IPS DF 6.9 (cell line): ENCODE data around the gene MYBPH.

Experiments
- DNase-seq: peaks from one replicate; pipeline ENCODE4 v3.0.0-alpha.2; 2013; ENCODE audit warnings: low read depth, low spot score
- H3K27ac ChIP-seq: one replicate; pipeline ENCODE4 v1.5.1; 2013; ENCODE audit warnings: low read length, control low read depth
- H3K27me3 ChIP-seq: 2 replicates; pipeline ENCODE4 v1.6.1; 2013; ENCODE audit warnings: mild to moderate bottlenecking, low read length; ENCODE audit not compliant: control insufficient read depth, insufficient read depth
- H3K36me3 ChIP-seq: 2 replicates; pipeline ENCODE4 v1.6.1; 2013; ENCODE audit warnings: low read length; ENCODE audit not compliant: control insufficient read depth, insufficient read depth
- H3K4me1 ChIP-seq: 2 replicates; pipeline ENCODE4 v1.6.1; 2013; ENCODE audit warnings: low read length; ENCODE audit not compliant: control insufficient read depth, insufficient read depth
- H3K4me3 ChIP-seq: 2 replicates; pipeline ENCODE4 v1.5.1; 2013; ENCODE audit warnings: mild to moderate bottlenecking, low read length
- H3K9me3 ChIP-seq: 2 replicates; pipeline ENCODE4 v1.6.1; 2013; ENCODE audit warnings: low read length, inconsistent platforms; ENCODE audit not compliant: control insufficient read depth, insufficient read depth
- WGBS: extraction: QIAGEN DNeasy Blood & Tissue Kit; methylation state at CpG from one replicate; pipeline ENCODE4 v1.1.7; 2013; ENCODE audit warnings: mixed read lengths, missing lambda C conversion rate; ENCODE audit not compliant: insufficient read length, insufficient coverage; 5-methylcytosine and 5-hydroxymethylcytosine counted together

MYBPH gene

DNA sequence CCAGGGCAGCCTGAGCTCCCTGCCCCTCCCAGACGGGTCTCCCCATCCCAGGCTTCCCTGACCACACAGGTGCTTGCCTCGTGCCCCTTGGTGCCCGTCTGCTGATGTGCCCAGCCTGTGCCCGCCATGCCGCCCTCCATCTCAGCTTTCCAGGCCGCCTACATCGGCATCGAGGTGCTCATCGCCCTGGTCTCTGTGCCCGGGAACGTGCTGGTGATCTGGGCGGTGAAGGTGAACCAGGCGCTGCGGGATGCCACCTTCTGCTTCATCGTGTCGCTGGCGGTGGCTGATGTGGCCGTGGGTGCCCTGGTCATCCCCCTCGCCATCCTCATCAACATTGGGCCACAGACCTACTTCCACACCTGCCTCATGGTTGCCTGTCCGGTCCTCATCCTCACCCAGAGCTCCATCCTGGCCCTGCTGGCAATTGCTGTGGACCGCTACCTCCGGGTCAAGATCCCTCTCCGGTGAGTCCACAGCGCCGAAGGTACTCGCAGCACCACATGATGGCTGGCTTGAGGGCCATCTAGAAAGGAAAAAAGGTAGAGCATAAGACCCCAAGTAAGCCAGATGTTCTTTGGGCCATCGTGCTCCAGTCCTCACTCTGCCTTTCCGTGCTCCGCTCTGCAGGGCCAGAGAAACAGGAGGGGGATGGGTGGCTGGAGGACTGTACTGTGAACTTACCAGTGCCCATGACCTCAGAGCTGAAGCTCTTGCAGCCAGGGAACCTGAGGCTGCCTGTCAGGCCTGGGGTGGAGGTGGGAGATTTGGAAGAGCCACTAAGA is 46.7 kb downstream of the MYBPH start:
- H3K27me3 ChIP-seq: no peaks in the 10 kb centered on the region; the same call in 1 of the 2 replicates
- no peaks in the 10 kb centered on the region for H3K9me3 ChIP-seq
- no peak for DNase-seq
- no peak overlapping the region for H3K27ac ChIP-seq
- no peak overlapping the region for H3K4me3 ChIP-seq
- no peaks in the 10 kb centered on the region for H3K36me3 ChIP-seq
- no CpG with 5 or more reads among the region's 29 CpGs for WGBS
- peaks cover 13% of the 10 kb centered on the region; the same call in 1 of the 2 replicates for H3K4me1 ChIP-seq

DNA sequence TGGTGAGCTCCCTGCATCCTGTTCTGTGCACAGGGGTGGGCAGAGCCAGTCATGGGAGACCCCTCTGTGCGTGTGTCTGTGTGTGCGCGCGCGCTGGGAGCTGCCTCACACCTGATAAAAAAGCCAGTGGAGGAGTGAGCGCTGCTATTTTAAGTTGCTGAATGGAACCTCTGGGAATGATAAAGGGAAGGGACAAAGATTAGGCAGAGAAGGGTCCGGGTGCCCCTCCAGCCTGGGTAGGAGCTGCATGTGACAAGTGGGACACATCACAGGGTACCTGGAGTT is 47.3 kb downstream of the MYBPH start:
- Histone ChIP-seq H3K9me3 (no peaks in the 10 kb centered on the region), H3K27ac (no peak overlapping the region), H3K27me3 (no peaks in the 10 kb centered on the region; the same call in 1 of the 2 replicates), H3K4me1 (peaks cover 10% of the 10 kb centered on the region; the same call in 1 of the 2 replicates), H3K36me3 (no peaks in the 10 kb centered on the region), H3K4me3 (peak overlapping the region; percentile 31; the same call in 1 of the 2 replicates)
- no peak for DNase-seq
- WGBS: no CpG with 5 or more reads among the region's 7 CpGs

DNA sequence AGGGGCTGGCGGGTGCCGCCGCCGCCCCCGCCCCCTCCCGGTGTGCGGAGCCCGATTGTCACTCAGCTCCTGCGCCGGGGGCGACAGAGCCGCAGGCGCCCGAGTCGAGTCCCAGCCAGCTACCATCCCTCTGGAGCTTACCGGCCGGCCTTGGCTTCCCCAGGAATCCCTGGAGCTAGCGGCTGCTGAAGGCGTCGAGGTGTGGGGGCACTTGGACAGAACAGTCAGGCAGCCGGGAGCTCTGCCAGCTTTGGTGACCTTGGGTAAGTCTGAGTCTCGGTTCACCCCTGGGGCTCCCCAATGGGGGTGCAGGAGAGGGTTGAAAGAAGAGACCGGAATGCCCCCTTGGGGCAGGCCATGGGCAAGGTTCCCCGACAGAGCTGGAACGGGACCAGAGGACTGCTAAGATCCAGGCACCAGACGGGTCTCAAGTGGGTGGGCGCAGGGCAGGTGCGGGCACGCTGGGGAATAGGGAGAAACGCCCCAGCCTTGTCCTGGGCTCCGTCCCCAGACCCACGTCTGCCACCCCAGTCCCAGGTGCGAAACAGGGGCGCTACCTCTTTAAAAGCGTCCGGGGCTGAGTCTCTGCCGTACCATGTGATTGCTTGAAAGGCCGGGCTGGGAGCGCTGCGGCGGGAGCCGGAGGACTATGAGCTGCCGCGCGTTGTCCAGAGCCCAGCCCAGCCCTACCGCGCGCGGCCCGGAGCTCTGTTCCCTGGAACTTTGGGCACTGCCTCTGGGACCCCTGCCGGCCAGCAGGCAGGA is 47.8 kb downstream of the MYBPH start, which contains the start of gene ADORA1:
Gene ADORA1 (plus strand): TSS at position 61 of the 765 bp plus-strand sequence. CDS start 1,116 bp downstream, outside the sequence.
- H3K27ac ChIP-seq: no peak within 1 kb of the TSS
- peaks cover 10% of the 10 kb centered on the region; the same call in 1 of the 2 replicates for H3K4me1 ChIP-seq
- H3K27me3 ChIP-seq: no peaks in the 10 kb centered on the region; the same call in 1 of the 2 replicates
- peak within 1 kb of the TSS; percentile 31; the same call in 1 of the 2 replicates for H3K4me3 ChIP-seq
- no peaks in the 10 kb centered on the region for H3K9me3 ChIP-seq
- peak; percentile 39 for DNase-seq
- no CpG with 5 or more reads among the region's 51 CpGs for WGBS
- no peaks in the 10 kb centered on the region for H3K36me3 ChIP-seq

DNA sequence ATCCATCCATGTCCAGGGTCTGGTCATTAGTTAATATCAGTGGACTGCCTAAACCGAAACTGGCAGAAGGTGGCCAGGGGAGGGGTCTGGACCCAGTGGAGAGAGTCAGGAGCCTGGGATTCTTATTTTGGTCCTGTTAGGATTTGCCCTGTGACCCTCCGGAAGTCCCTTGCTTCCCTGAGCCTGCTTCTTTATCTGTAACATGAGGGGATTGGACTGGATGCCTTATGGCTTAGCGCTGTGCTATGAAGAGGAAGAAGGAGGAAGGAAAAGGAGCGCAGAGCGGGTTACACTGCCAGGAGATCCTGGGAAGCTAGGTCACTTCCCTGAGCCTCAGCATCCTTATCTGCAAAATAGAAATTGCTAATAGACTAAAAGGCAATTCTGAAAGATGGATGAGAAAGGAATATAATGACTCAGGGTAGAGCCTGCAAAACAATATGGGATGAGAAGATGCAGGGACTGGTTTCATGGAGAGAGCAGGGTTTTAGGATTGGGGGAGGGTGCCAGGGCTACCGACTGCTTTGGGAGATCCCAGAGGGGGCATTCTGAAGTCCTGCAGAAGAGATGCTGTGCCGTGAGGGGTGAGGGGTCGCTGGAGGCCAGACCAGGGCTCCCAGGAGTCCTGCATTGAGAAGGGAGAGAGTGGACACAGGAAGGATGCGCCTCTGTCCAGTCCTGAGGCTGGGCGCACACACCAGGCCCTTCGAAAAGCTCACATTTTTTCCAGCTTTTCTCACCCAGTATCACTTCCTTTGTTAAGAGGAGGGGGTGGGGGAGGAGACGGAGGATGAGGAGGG is 48.6 kb downstream of the MYBPH start:
- peaks cover 10% of the 10 kb centered on the region; the same call in 1 of the 2 replicates for H3K4me1 ChIP-seq
- no CpG with 5 or more reads among the region's 12 CpGs for WGBS
- no peak overlapping the region for H3K27ac ChIP-seq
- no peaks in the 10 kb centered on the region for H3K9me3 ChIP-seq
- H3K4me3 ChIP-seq: peak overlapping the region; percentile 31; the same call in 1 of the 2 replicates
- H3K36me3 ChIP-seq: no peaks in the 10 kb centered on the region
- no peaks in the 10 kb centered on the region; the same call in 1 of the 2 replicates for H3K27me3 ChIP-seq
- no peak for DNase-seq

DNA sequence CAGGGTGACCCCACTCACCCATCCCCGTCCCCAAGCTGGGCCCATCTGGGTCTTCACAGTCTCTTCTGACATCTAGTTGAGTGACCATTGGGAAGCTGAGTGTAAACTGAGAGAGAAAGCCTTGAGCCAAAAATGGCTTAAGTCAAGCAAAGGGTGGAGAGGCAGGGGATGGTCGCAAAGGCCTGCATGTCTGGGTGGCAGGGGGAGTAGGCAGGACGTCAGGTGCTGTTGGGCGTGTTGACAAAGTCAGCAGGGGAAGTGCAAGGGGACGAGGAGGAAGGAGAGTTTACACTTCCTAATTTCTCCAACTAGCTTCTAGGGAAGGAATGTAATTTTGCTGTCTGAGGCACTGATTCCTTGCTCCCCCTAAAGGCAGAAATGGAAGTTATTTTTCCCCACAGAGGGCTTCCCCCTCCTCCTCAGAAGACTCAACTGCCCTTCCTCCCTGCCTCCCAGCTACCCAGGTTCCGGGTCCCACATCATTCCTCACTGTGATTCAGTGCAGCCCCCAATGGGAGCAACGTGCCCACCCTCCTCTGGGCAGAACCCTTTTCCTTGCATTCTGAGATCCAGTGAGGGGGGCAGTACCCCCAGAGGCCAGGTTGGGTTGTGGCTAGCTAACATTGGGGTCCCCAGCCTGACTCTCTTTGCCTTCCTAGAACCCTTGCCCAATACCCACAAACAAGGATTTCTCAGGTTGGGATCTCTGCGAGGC is 49.3 kb downstream of the MYBPH start:
- no CpG with 5 or more reads among the region's 8 CpGs for WGBS
- H3K9me3 ChIP-seq: no peaks in the 10 kb centered on the region
- peak; percentile 43 for DNase-seq

DNA sequence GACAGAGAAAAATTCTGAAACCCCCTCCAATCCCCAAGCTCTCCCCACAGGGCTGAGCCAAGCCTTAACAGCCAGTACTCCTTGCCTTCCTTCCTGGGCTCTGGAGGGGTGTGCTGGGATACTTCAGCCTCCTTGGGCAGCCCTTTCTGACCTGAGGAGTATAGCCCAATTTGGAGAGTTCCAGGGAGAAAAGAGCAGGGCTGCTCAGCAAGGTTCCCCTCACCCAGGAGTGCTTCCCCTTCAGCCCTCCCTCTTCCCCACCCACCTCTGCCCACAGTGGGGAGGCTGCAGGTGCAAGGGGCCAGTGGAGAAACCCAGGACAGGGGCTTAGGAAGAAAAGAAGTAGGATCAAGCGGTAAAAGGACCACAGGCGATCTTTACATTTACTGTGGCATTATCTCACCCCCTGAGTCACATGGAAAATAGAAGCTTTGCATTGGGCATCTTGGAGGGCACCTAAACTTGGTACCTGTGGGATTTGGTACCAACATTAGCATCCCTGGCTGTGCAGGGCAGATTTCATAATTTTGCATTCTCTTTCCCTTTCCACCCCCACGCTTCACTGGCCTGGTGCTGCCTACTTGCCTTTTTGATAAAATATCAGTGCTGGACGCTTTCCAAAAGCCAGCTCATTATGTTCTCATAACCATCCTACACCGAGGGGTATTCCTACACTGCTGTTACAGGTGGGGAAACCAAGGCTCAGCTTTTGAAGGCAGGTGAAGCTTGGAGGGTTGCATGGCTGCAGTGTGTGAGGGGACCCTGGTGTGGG is 50.9 kb downstream of the MYBPH start:
- Histone ChIP-seq H3K4me3 (no peak overlapping the region), H3K9me3 (no peaks in the 10 kb centered on the region), H3K4me1 (peaks cover 10% of the 10 kb centered on the region; the same call in 1 of the 2 replicates), H3K36me3 (no peaks in the 10 kb centered on the region), H3K27ac (no peak overlapping the region), H3K27me3 (no peaks in the 10 kb centered on the region; the same call in 1 of the 2 replicates)
- DNase-seq: no peak
- no CpG with 5 or more reads among the region's 5 CpGs for WGBS

More for the DNA sequence above, 49.3 kb downstream of the MYBPH start:
- Histone ChIP-seq H3K27me3 (no peaks in the 10 kb centered on the region; the same call in 1 of the 2 replicates), H3K27ac (no peak overlapping the region), H3K4me3 (no peak overlapping the region), H3K4me1 (peaks cover 10% of the 10 kb centered on the region; the same call in 1 of the 2 replicates), H3K36me3 (no peaks in the 10 kb centered on the region)

DNA sequence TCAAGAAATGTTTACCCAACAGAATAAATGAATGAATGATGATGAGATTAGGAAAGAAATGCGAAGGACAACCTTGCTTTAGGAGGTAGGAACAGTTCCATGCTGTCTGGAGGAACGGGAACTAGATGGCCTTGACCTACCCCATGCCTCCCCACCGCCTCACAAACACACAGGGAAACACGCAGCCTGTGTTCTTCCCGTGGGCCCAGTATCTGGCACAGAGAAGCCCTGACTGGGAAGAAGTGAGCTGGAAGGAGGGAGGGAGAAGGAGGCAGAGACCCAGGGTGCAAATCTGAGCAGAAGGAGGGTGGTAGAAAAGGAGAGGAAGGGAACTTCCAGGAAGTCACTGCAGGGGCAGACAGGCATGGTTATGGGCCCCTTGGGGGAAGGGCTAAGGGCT is 51.6 kb downstream of the MYBPH start:
- Histone ChIP-seq H3K4me3 (no peak overlapping the region), H3K27ac (no peak overlapping the region), H3K4me1 (peaks cover 10% of the 10 kb centered on the region; the same call in 1 of the 2 replicates), H3K9me3 (no peaks in the 10 kb centered on the region), H3K27me3 (no peaks in the 10 kb centered on the region; the same call in 1 of the 2 replicates), H3K36me3 (no peaks in the 10 kb centered on the region)
- WGBS: no CpG with 5 or more reads among the region's 5 CpGs
- DNase-seq: no peak

DNA sequence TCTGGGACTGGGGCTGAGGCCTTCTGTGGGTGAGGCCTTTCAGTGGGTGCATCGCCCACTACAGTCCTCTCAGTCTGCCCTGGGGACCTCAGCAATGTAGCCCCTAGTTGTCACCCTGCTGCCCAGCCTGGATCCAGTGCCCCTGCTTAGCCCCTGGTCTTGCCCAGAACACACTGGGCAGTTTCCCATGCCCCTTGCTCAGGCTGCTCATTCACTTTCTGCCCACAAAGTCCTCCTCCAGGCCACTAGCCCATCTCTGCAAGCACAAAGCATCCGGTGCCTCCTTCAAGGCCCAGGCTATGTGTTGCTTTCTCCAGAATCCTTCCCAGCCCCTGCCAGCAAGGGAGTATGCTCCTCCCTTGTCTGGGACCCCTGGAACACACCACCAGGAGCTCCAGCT is 53.5 kb downstream of the MYBPH start:
- H3K27me3 ChIP-seq: no peaks in the 10 kb centered on the region; the same call in 1 of the 2 replicates
- no peaks in the 10 kb centered on the region for H3K36me3 ChIP-seq
- no peak for DNase-seq
- peaks cover 8% of the 10 kb centered on the region; the same call in 1 of the 2 replicates for H3K4me1 ChIP-seq
- no peak overlapping the region for H3K27ac ChIP-seq
- H3K9me3 ChIP-seq: no peaks in the 10 kb centered on the region
- H3K4me3 ChIP-seq: no peak overlapping the region
- no CpG with 5 or more reads among the region's 2 CpGs for WGBS
